ENCODE measurements around the gene CGB1.

Gene CGB1

DNA sequence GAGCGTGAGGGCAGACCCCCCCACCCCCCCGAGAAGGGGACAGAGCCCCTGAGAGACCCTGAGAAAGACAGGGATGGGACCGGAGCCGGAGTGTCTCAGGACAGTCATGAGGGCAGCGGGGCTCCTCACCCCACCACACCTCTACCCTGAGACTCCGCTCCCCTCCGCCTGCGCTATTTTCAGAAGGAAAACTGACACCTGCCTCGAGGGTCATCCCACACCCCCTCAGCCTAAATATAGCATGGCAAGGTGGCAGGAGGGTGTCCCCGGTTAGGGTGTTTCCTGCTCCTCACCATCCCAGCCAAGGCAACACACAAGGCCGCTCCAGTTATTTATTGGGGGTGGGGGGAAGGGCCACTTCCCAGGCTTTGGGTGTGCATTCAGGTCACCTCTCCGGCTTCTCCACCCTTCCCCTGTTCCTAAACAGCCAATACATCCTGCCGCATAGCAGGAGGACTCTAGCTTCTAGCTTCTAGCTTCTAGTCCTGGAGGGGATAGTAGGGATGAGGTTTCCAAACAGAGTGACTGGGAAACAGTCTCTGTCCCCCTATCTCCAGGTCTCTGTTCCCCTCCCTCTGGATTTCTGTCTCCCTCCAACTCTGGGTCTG, 29.3 kb upstream of the CGB1 start:
- no peak for DNase-seq (ENCODE audit: low read depth)
- H3K4me3 ChIP-seq (ENCODE audit: low read depth, low read length), result no peak overlapping the region
- no peak for TF ChIP-seq CTCF (IDR thresholded peaks at IDR 0.05; ENCODE audit: control insufficient read depth, extremely low read depth, insufficient read depth)

GRCh38 chr19:49064768-49065611, 28.3 kb upstream of the CGB1 start, which contains the start of gene NTF4:
TSS of gene NTF4 (minus strand) at chr19:49064818. CDS start at chr19:49061997, 2,821 bp downstream.
- H3K4me3 ChIP-seq (ENCODE audit: low read depth, low read length), result peak within 1 kb of the TSS; percentile 28; the same call in 1 of the 2 replicates
- TF ChIP-seq CTCF (IDR thresholded peaks at IDR 0.05; ENCODE audit: control insufficient read depth, extremely low read depth, insufficient read depth), result no peak
- DNase-seq (ENCODE audit: low read depth), result no peak

DNA sequence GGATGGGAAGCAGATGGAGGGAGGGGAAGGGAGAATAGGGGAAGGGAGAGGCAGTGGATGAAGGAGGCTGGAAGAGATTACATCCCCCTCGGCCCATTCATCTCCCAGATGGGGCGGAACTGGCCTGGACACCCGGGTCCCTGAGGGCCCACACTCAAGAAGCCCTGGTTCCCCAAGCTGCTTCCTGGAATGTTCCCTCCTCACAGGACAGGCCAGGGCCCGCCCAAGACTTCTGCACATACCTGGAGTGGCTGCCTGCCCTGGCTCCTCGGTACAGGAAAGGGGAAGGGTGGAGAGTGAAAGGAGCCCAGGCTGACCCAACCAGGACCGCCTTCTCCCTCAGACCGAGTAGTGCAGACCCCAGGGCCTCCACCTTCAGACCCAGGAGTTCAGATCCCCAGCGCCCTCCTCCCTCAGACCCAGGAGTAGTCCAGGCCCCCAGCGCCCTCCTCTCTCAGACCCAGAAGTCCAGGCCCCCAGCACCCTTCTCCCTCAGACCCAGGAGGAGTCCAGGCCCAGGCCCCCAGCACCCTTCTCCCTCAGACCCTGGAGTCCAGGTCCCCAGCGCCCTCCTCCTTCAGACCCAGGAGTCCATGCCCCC, 27.4 kb upstream of the CGB1 start:
- peak overlapping the region; percentile 28; the same call in 1 of the 2 replicates for H3K4me3 ChIP-seq (ENCODE audit: low read depth, low read length)
- no peak for DNase-seq (ENCODE audit: low read depth)

GRCh38 chr19:49061445-49061844, 24.8 kb upstream of the CGB1 start:
- DNase-seq (ENCODE audit: low read depth), result no peak
- no peak for TF ChIP-seq CTCF (IDR thresholded peaks at IDR 0.05; ENCODE audit: control insufficient read depth, extremely low read depth, insufficient read depth)
- H3K4me3 ChIP-seq (ENCODE audit: low read depth, low read length), result no peak overlapping the region

More for the DNA sequence above, 27.4 kb upstream of the CGB1 start:
- TF ChIP-seq CTCF (IDR thresholded peaks at IDR 0.05; ENCODE audit: control insufficient read depth, extremely low read depth, insufficient read depth), result no peak

- no peak overlapping the region for H3K4me3 ChIP-seq (ENCODE audit: low read depth, low read length)
- no peak for DNase-seq (ENCODE audit: low read depth)
- no peak for TF ChIP-seq CTCF (IDR thresholded peaks at IDR 0.05; ENCODE audit: control insufficient read depth, extremely low read depth, insufficient read depth)
Measured at GRCh38 chr19:49061000-49061399, 24.3 kb upstream of the CGB1 start.

DNA sequence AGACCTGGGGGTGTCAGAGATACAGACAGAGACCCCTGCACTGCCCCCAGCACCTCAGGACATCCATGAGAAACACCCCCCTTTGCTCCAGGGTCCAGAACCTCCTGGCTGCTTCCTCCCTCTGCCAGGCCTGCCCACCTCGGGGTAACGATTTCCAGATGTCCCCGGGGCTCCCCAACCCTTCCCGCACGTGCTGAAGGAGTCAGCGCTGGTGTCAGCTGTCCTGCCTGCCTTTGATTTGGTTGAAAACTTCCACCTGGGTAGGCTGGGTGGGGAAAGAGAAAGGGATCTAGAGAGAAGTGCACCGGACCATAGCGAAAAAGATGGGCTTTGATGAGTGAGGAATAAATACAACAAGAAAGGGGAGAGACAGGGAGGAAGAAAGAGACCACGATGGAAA, 22.4 kb upstream of the CGB1 start:
- DNase-seq (ENCODE audit: low read depth), result no peak
- H3K4me3 ChIP-seq (ENCODE audit: low read depth, low read length), result no peak overlapping the region
- no peak for TF ChIP-seq CTCF (IDR thresholded peaks at IDR 0.05; ENCODE audit: control insufficient read depth, extremely low read depth, insufficient read depth)
